ENCODE results near the gene DGKZ.

DGKZ gene

GRCh38 chr11:46330563-46331281 is 16.5 kb upstream of the DGKZ start:
- Histone ChIP-seq H2BK5ac (ENCODE audit: low read length) (no peak overlapping the region), H3K79me2 (ENCODE audit: control insufficient read depth, insufficient read depth, low read length) (no peaks in the 10 kb centered on the region), H3K4me2 (ENCODE audit: low read length) (no peak overlapping the region), H3K9ac (ENCODE audit: low read length) (no peak overlapping the region), H3K56ac (ENCODE audit: low read length) (no peak overlapping the region), H3K23ac (ENCODE audit: low read length) (no peak overlapping the region), H3K27me3 (ENCODE audit: insufficient read depth, low read length, poor library complexity) (peaks cover 10% of the 10 kb centered on the region), H3K4ac (ENCODE audit: low read depth, low read length) (no peak overlapping the region), H4K8ac (ENCODE audit: low read depth, low read length) (no peak overlapping the region), H4K5ac (ENCODE audit: low read length) (no peak overlapping the region), H3K4me3 (ENCODE audit: low read length) (no peak overlapping the region), H3K36me3 (ENCODE audit: control insufficient read depth, insufficient read depth, low read length) (no peaks in the 10 kb centered on the region), H2BK15ac (replicated peaks; ENCODE audit: low read depth) (no peak overlapping the region), H2BK120ac (ENCODE audit: low read depth, low read length) (no peak overlapping the region), H3K27ac (ENCODE audit: low read depth, low read length) (no peak overlapping the region), H3K4me1 (ENCODE audit: control insufficient read depth, low read depth, low read length) (peaks cover 7% of the 10 kb centered on the region), H3K79me1 (ENCODE audit: low read length) (no peaks in the 10 kb centered on the region), H2AK5ac (ENCODE audit: low read length) (no peak overlapping the region), H3K18ac (ENCODE audit: low read length) (no peak overlapping the region)
- WGBS (ENCODE audit: extremely low coverage, insufficient coverage, low lambda C conversion rate) = no CpG with 5 or more reads among the region's 11 CpGs
- DNase-seq = no peak

GRCh38 chr11:46331282-46331984 is 15.8 kb upstream of the DGKZ start:
- Histone ChIP-seq H3K4me1 (ENCODE audit: control insufficient read depth, low read depth, low read length) (peaks cover 7% of the 10 kb centered on the region), H4K8ac (ENCODE audit: low read depth, low read length) (no peak overlapping the region), H3K18ac (ENCODE audit: low read length) (no peak overlapping the region), H3K9ac (ENCODE audit: low read length) (no peak overlapping the region), H2BK120ac (ENCODE audit: low read depth, low read length) (no peak overlapping the region), H3K27me3 (ENCODE audit: insufficient read depth, low read length, poor library complexity) (peaks cover 10% of the 10 kb centered on the region), H3K36me3 (ENCODE audit: control insufficient read depth, insufficient read depth, low read length) (no peaks in the 10 kb centered on the region), H3K23ac (ENCODE audit: low read length) (peak overlapping the region; percentile 76), H3K4me3 (ENCODE audit: low read length) (no peak overlapping the region), H3K79me1 (ENCODE audit: low read length) (no peaks in the 10 kb centered on the region), H3K56ac (ENCODE audit: low read length) (no peak overlapping the region), H3K4ac (ENCODE audit: low read depth, low read length) (no peak overlapping the region), H4K5ac (ENCODE audit: low read length) (no peak overlapping the region), H2AK5ac (ENCODE audit: low read length) (no peak overlapping the region), H3K79me2 (ENCODE audit: control insufficient read depth, insufficient read depth, low read length) (no peaks in the 10 kb centered on the region), H3K27ac (ENCODE audit: low read depth, low read length) (no peak overlapping the region), H3K4me2 (ENCODE audit: low read length) (no peak overlapping the region), H2BK15ac (replicated peaks; ENCODE audit: low read depth) (no peak overlapping the region), H2BK5ac (ENCODE audit: low read length) (no peak overlapping the region)
- no peak for DNase-seq
- WGBS (ENCODE audit: extremely low coverage, insufficient coverage, low lambda C conversion rate) = no CpG with 5 or more reads among the region's 5 CpGs

DNA sequence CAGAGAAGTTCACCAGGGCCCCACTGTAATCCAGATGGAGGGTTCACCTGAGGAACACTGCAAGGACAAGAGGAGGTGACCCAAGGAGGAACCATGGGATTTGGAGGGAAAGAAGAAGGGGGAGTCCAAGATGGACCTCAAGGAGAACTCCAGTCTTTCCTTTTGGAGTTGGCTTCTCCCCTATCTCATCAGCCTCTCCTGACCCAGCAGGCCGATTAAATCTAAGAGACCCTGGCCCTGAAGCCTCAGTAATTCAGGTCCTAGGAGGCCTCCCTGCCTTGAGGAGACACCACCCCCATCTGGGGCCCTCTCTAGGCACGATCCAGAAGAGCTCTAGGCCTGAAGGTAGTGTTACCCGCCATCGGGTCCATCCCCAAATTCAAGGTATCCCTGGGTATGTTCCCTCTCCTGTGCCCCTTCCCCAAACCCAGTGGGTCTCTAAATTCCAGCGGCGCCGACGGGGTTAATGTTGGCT is 15.1 kb upstream of the DGKZ start:
- no peaks in the 10 kb centered on the region for H3K36me3 ChIP-seq (ENCODE audit: control insufficient read depth, insufficient read depth, low read length)

GRCh38 chr11:46332568-46333393 is 14.5 kb upstream of the DGKZ start:
- H3K23ac ChIP-seq (ENCODE audit: low read length) = peak overlapping the region; percentile 36
- H2BK120ac ChIP-seq (ENCODE audit: low read depth, low read length) = no peak overlapping the region
- no peak for DNase-seq
- no peak overlapping the region for H3K4ac ChIP-seq (ENCODE audit: low read depth, low read length)
- H2AK5ac ChIP-seq (ENCODE audit: low read length) = no peak overlapping the region
- H3K9ac ChIP-seq (ENCODE audit: low read length) = peak overlapping the region; percentile 52
- peak overlapping the region; percentile 23 for H3K4me3 ChIP-seq (ENCODE audit: low read length)
- H3K27me3 ChIP-seq (ENCODE audit: insufficient read depth, low read length, poor library complexity) = peaks cover 10% of the 10 kb centered on the region
- H3K18ac ChIP-seq (ENCODE audit: low read length) = no peak overlapping the region
- no peak overlapping the region for H4K5ac ChIP-seq (ENCODE audit: low read length)
- H3K27ac ChIP-seq (ENCODE audit: low read depth, low read length) = no peak overlapping the region
- no peak overlapping the region for H2BK5ac ChIP-seq (ENCODE audit: low read length)
- no peak overlapping the region for H2BK15ac ChIP-seq (replicated peaks; ENCODE audit: low read depth)
- peaks cover 7% of the 10 kb centered on the region for H3K4me1 ChIP-seq (ENCODE audit: control insufficient read depth, low read depth, low read length)
- no peaks in the 10 kb centered on the region for H3K79me2 ChIP-seq (ENCODE audit: control insufficient read depth, insufficient read depth, low read length)
- H3K56ac ChIP-seq (ENCODE audit: low read length) = peak overlapping the region; percentile 83
- H4K8ac ChIP-seq (ENCODE audit: low read depth, low read length) = no peak overlapping the region
- no peaks in the 10 kb centered on the region for H3K36me3 ChIP-seq (ENCODE audit: control insufficient read depth, insufficient read depth, low read length)
- H3K4me2 ChIP-seq (ENCODE audit: low read length) = peak overlapping the region; percentile 80
- no CpG with 5 or more reads among the region's 99 CpGs for WGBS (ENCODE audit: extremely low coverage, insufficient coverage, low lambda C conversion rate)
- H3K79me1 ChIP-seq (ENCODE audit: low read length) = no peaks in the 10 kb centered on the region

More for the DNA sequence above, 15.1 kb upstream of the DGKZ start:
- Histone ChIP-seq H3K4ac (ENCODE audit: low read depth, low read length) (no peak overlapping the region), H2AK5ac (ENCODE audit: low read length) (no peak overlapping the region), H3K4me1 (ENCODE audit: control insufficient read depth, low read depth, low read length) (peaks cover 7% of the 10 kb centered on the region), H2BK120ac (ENCODE audit: low read depth, low read length) (no peak overlapping the region), H3K27me3 (ENCODE audit: insufficient read depth, low read length, poor library complexity) (peaks cover 10% of the 10 kb centered on the region), H4K8ac (ENCODE audit: low read depth, low read length) (no peak overlapping the region), H3K27ac (ENCODE audit: low read depth, low read length) (no peak overlapping the region), H3K4me3 (ENCODE audit: low read length) (no peak overlapping the region), H2BK15ac (replicated peaks; ENCODE audit: low read depth) (no peak overlapping the region), H3K79me1 (ENCODE audit: low read length) (no peaks in the 10 kb centered on the region), H4K5ac (ENCODE audit: low read length) (no peak overlapping the region), H3K79me2 (ENCODE audit: control insufficient read depth, insufficient read depth, low read length) (no peaks in the 10 kb centered on the region), H3K56ac (ENCODE audit: low read length) (no peak overlapping the region), H3K18ac (ENCODE audit: low read length) (no peak overlapping the region), H3K9ac (ENCODE audit: low read length) (no peak overlapping the region), H3K23ac (ENCODE audit: low read length) (no peak overlapping the region), H2BK5ac (ENCODE audit: low read length) (no peak overlapping the region), H3K4me2 (ENCODE audit: low read length) (peak overlapping the region; percentile 80)
- DNase-seq = no peak
- no CpG with 5 or more reads among the region's 8 CpGs for WGBS (ENCODE audit: extremely low coverage, insufficient coverage, low lambda C conversion rate)

DNA sequence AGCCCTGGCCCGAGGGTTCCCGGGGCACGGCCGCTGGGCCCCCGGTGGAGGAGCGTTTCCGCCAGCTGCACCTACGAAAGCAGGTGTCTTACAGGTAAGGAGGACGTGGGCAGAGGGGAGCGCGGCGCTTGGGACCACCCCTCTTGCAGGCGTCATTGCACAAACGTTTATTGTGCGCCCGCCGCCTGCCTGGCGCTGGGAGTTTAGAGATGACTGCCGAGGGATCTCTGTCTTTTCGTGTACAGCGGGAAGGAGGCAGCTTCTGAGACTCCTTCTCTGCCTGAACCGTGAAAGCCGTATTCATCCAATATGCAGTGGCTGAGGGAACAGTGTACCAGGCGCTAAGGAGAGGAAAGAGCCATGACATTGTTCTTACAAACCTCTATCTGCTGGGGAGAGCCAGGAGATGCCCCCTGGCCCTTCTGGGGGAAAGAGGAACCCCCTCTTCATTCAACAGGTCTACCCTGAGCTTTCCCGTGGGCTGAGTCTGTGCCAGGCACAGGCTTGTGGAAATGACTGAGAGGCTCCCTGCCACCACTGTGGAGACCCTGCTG is 13.8 kb upstream of the DGKZ start:
- Histone ChIP-seq H3K4me1 (ENCODE audit: control insufficient read depth, low read depth, low read length) (peaks cover 8% of the 10 kb centered on the region), H3K79me2 (ENCODE audit: control insufficient read depth, insufficient read depth, low read length) (no peaks in the 10 kb centered on the region), H3K23ac (ENCODE audit: low read length) (no peak overlapping the region)

More for the DNA sequence above, 13.8 kb upstream of the DGKZ start:
- Histone ChIP-seq H4K5ac (ENCODE audit: low read length) (no peak overlapping the region), H3K27me3 (ENCODE audit: insufficient read depth, low read length, poor library complexity) (peaks cover 10% of the 10 kb centered on the region), H2BK15ac (replicated peaks; ENCODE audit: low read depth) (no peak overlapping the region), H2AK5ac (ENCODE audit: low read length) (no peak overlapping the region), H2BK120ac (ENCODE audit: low read depth, low read length) (no peak overlapping the region), H3K79me1 (ENCODE audit: low read length) (no peaks in the 10 kb centered on the region), H3K36me3 (ENCODE audit: control insufficient read depth, insufficient read depth, low read length) (no peaks in the 10 kb centered on the region), H3K9ac (ENCODE audit: low read length) (peak overlapping the region; percentile 52), H3K4me2 (ENCODE audit: low read length) (peak overlapping the region; percentile 80), H3K4me3 (ENCODE audit: low read length) (peak overlapping the region; percentile 23), H3K56ac (ENCODE audit: low read length) (peak overlapping the region; percentile 83), H4K8ac (ENCODE audit: low read depth, low read length) (no peak overlapping the region), H2BK5ac (ENCODE audit: low read length) (no peak overlapping the region), H3K4ac (ENCODE audit: low read depth, low read length) (no peak overlapping the region), H3K18ac (ENCODE audit: low read length) (no peak overlapping the region), H3K27ac (ENCODE audit: low read depth, low read length) (no peak overlapping the region)
- no CpG with 5 or more reads among the region's 25 CpGs for WGBS (ENCODE audit: extremely low coverage, insufficient coverage, low lambda C conversion rate)
- no peak for DNase-seq

All from mesendoderm (in vitro differentiated cells).